K562 (cell line): ENCODE measurements around the gene TMEM214. TPM values are rescaled to one million over a fixed set of nuclear protein-coding genes. Genes with fewer than 3 reads are reported as not detected.

Experiments
- ELK3 ChIP-seq: fragments of 450-650 bp; formaldehyde crosslinking; IDR thresholded peaks from 2 replicates; pipeline ENCODE4 v1.4.0; 2020; ENCODE audit warnings: mild to moderate bottlenecking
- EP300 ChIP-seq: IDR thresholded peaks from 2 replicates; pipeline ENCODE4 v1.6.1; 2012; ENCODE audit warnings: low read length, improper control_type of control experiment
- ESRRB ChIP-seq: fragments of 250-450 bp; sonication (Bioruptor Pico); IDR thresholded peaks from 2 replicates; pipeline ENCODE4 v1.5.0; 2020; ENCODE audit warnings: mild to moderate bottlenecking, moderate library complexity, borderline replicate concordance
- FOSL1 ChIP-seq: fragments of 200-800 bp; sonication (Bioruptor generic); conservative IDR thresholded peaks from 2 replicates; pipeline ENCODE4 v1.6.1; 2016; ENCODE audit warnings: missing genetic modification characterization, missing compliant biosample characterization
- HMG20B ChIP-seq: fragments of 250-450 bp; sonication (Bioruptor Pico); IDR thresholded peaks from 2 replicates; pipeline ENCODE4 v1.5.0; 2021; ENCODE audit warnings: mild to moderate bottlenecking
- ILF3 ChIP-seq: fragments of 450-650 bp; IDR thresholded peaks from 2 replicates; pipeline ENCODE4 v1.6.1; 2018; ENCODE audit warnings: antibody characterized with exemption, mild to moderate bottlenecking, moderate library complexity, borderline replicate concordance
- JUNB ChIP-seq: fragments of 450-650 bp; formaldehyde crosslinking; conservative IDR thresholded peaks from 2 replicates; pipeline ENCODE4 v1.4.0; 2020; ENCODE audit warnings: mild to moderate bottlenecking
- KLF16 ChIP-seq: IDR thresholded peaks from 2 replicates; pipeline ENCODE4 v1.6.1; 2016; ENCODE audit warnings: antibody characterized with exemption
- NCOA4 ChIP-seq: fragments of 450-650 bp; IDR thresholded peaks from 2 replicates; pipeline ENCODE4 v1.6.1; 2018; ENCODE audit warnings: mild to moderate bottlenecking; ENCODE audit not compliant: partially characterized antibody
- NR1H2 ChIP-seq: sonication (generic); formaldehyde crosslinking; IDR thresholded peaks from 2 replicates; pipeline ENCODE4 v1.4.0; 2020; ENCODE audit warnings: mild to moderate bottlenecking, missing genetic modification reagents
- NR3C1 ChIP-seq: sonication (generic); formaldehyde crosslinking; IDR thresholded peaks from 2 replicates; pipeline ENCODE4 v1.8.1; 2022; ENCODE audit warnings: missing genetic modification reagents
- POLR3G ChIP-seq: IDR thresholded peaks from 2 replicates; pipeline ENCODE4 v1.6.1; 2011; ENCODE audit not compliant: insufficient read length, insufficient replicate concordance; ENCODE audit errors: extremely low read depth
- RAD51 ChIP-seq: fragments of 450-650 bp; IDR thresholded peaks from 2 replicates; pipeline ENCODE4 v1.7.1; 2016; ENCODE audit warnings: low read depth, mild to moderate bottlenecking, borderline replicate concordance
- SMAD3 ChIP-seq: fragments of 450-650 bp; formaldehyde crosslinking; conservative IDR thresholded peaks from 2 replicates; pipeline ENCODE4 v1.4.0; 2020; ENCODE audit warnings: mild to moderate bottlenecking
- SPI1 ChIP-seq: IDR thresholded peaks from 2 replicates; pipeline ENCODE4 v1.6.1; 2011; ENCODE audit warnings: low read depth, low read length, control low read depth, borderline replicate concordance
- SRSF7 ChIP-seq: fragments of 200-400 bp; formaldehyde crosslinking; optimal IDR thresholded peaks from 2 replicates; pipeline ENCODE3; 2017; ENCODE audit warnings: mild to moderate bottlenecking, low read depth, low read length
- STAT5B ChIP-seq: fragments of 250-450 bp; sonication (Bioruptor Pico); IDR thresholded peaks from 2 replicates; pipeline ENCODE4 v1.8.0; 2021; ENCODE audit warnings: mild to moderate bottlenecking, inconsistent platforms
- TFAM ChIP-seq: fragments of 250-450 bp; sonication (Bioruptor Pico); conservative IDR thresholded peaks from 2 replicates; pipeline ENCODE4 v1.5.0; 2021; ENCODE audit warnings: mild to moderate bottlenecking, moderate library complexity
- TFE3 ChIP-seq: fragments of 450-650 bp; formaldehyde crosslinking; IDR thresholded peaks from 2 replicates; pipeline ENCODE4 v1.4.0; 2020; ENCODE audit warnings: mild to moderate bottlenecking, mixed read lengths
- TRIM28 ChIP-seq: fragments of 450-650 bp; IDR thresholded peaks from 2 replicates; pipeline ENCODE4 v1.6.1; 2017
- XRCC3 ChIP-seq: fragments of 450-650 bp; IDR thresholded peaks from 2 replicates; pipeline ENCODE4 v1.6.1; 2017; ENCODE audit warnings: mild to moderate bottlenecking, moderate library complexity
- ZFP30 ChIP-seq: fragments of 250-450 bp; sonication (Bioruptor Pico); IDR thresholded peaks from 2 replicates; pipeline ENCODE4 v1.8.0; 2022; ENCODE audit warnings: moderate library complexity, mild to moderate bottlenecking, inconsistent platforms, borderline replicate concordance
- ZNF551 ChIP-seq: fragments of 250-450 bp; sonication (Bioruptor Pico); IDR thresholded peaks from 2 replicates; pipeline ENCODE4 v1.5.0; 2021; ENCODE audit warnings: mild to moderate bottlenecking, moderate library complexity
- ZNF76 ChIP-seq: fragments of 250-450 bp; sonication (Bioruptor Pico); IDR thresholded peaks from 2 replicates; pipeline ENCODE4 v1.4.0; 2020; ENCODE audit warnings: mild to moderate bottlenecking, moderate library complexity, borderline replicate concordance
- polyA plus RNA-seq, 8 experiments: library from polyadenylated mRNA; depleted of rRNA in 4 of 8; stranded (reverse) in 5 of 8; unstranded in 3 of 8; fragments of >200 nt; fragmentation: Nextera tagmentation in 2 of 8; fragmentation: Illumina TruSeq in 1 of 8; extraction: Ambion mirVana in 2 of 8; extraction: Trizol in 1 of 8; gene quantifications; 2 replicates each; pipeline versions ENCODE4 v1.2.1 to v1.2.3, GENCODE V29; 2011 to 2014; ENCODE audit warnings: inconsistent platforms in 1 of 8, missing spikeins in 1 of 8
- total RNA-seq, 7 experiments: library from RNA; depleted of rRNA in 6 of 7; stranded (reverse); fragments of >200 nt in 6 of 7; fragmentation: Illumina TruSeq in 2 of 7; extraction: Trizol in 2 of 7; gene quantifications; 2 replicates each; pipeline versions ENCODE4 v1.2.1 to v1.2.3, GENCODE V29; 2011 to 2021; ENCODE audit warnings: low replicate concordance in 1 of 7
- TF ChIP-seq, protein P1 (sequence below): sonication (generic); formaldehyde crosslinking; IDR thresholded peaks from 2 replicates; pipeline ENCODE4 v1.8.1; 2022; ENCODE audit warnings: missing genetic modification reagents
- TF ChIP-seq, protein P2 (sequence below): sonication (generic); formaldehyde crosslinking; IDR thresholded peaks from 2 replicates; pipeline ENCODE4 v1.8.0; 2022; ENCODE audit warnings: missing genetic modification reagents, mild to moderate bottlenecking, borderline replicate concordance

Gene TMEM214
- total and polyA plus RNA-seq, 9 of the 15 experiments (the other 6 are each of a cell fraction or from before 2014, with no cell fraction given), result 11.4 to 81.4 (median 44.1) TPM

DNA sequence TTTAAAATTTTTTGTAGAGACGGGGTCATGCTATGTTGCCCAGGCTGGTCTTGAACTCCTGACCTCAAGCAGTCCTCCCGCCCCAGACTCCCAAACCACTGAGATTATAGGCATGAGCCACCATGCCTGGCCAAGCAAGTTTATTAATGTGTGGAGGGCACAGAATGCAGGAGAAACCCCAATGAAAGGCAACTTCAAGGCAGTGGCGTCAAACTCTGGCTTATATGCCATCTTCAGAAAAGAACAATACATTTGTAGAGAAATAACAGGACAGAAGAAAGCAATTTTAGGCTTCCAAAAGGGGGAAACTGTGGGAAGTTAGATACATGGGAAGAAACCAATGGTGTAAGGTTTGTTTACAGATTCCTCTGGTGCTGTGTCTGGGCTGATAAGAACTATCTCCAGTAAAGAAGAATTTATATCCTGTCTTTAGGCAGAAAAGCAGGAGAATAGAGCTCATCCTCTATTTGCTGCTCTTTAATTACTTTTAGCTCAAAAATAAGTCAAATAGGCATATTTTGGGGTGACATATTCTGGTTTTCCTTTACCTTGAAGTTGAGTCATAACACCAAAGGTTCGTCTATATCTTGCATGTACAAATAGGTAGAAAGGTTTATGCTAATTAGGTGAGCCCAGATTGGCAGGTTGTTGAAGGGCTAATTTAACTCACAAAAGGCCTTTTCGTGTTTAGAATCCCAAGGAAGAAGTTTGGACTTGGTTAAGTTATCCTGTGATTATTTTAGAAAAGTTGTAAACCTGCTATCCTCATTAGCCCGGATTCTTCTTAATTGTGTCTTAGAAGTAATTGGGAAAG is 26.0 kb upstream of the TMEM214 start (continued):
- TF ChIP-seq ILF3, result no peak; the same call in 1 of the 2 replicates
- TF ChIP-seq ZNF551 (CRISPR knock-in tag), result no peak
- TF ChIP-seq EP300, result peak; percentile 94
- no peak for TF ChIP-seq SRSF7
- no peak for TF ChIP-seq TRIM28
- TF ChIP-seq FOSL1 (tag), result peak; percentile 49; the same call in 1 of the 2 replicates
- no peak for TF ChIP-seq XRCC3
- no peak for TF ChIP-seq NCOA4
- no peak for TF ChIP-seq TFAM (CRISPR knock-in tag)
- no peak for TF ChIP-seq SPI1
- peak; percentile 7 for TF ChIP-seq SMAD3 (CRISPR knock-in tag)
- TF ChIP-seq ZNF76 (CRISPR knock-in tag), result peak; percentile 70; the same call in 1 of the 2 replicates
- no peak for TF ChIP-seq NR3C1 (CRISPR knock-in tag)
- TF ChIP-seq KLF16, result 0 out of 2 replicates have a peak, but pooled peaks have one; percentile 49
- TF ChIP-seq, protein P1, sequence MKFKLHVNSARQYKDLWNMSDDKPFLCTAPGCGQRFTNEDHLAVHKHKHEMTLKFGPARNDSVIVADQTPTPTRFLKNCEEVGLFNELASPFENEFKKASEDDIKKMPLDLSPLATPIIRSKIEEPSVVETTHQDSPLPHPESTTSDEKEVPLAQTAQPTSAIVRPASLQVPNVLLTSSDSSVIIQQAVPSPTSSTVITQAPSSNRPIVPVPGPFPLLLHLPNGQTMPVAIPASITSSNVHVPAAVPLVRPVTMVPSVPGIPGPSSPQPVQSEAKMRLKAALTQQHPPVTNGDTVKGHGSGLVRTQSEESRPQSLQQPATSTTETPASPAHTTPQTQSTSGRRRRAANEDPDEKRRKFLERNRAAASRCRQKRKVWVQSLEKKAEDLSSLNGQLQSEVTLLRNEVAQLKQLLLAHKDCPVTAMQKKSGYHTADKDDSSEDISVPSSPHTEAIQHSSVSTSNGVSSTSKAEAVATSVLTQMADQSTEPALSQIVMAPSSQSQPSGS (CRISPR knock-in tag), result no peak
- no peak for TF ChIP-seq JUNB (CRISPR knock-in tag)
- TF ChIP-seq ZFP30 (CRISPR knock-in tag), result no peak
- TF ChIP-seq NR1H2 (CRISPR knock-in tag), result no peak
- no peak for TF ChIP-seq ELK3 (CRISPR knock-in tag)
- TF ChIP-seq STAT5B, result no peak
- no peak for TF ChIP-seq HMG20B (CRISPR knock-in tag)
- TF ChIP-seq TFE3, result no peak
- TF ChIP-seq RAD51, result 0 out of 2 replicates have a peak, but pooled peaks have one; percentile 8
- TF ChIP-seq, protein P2, sequence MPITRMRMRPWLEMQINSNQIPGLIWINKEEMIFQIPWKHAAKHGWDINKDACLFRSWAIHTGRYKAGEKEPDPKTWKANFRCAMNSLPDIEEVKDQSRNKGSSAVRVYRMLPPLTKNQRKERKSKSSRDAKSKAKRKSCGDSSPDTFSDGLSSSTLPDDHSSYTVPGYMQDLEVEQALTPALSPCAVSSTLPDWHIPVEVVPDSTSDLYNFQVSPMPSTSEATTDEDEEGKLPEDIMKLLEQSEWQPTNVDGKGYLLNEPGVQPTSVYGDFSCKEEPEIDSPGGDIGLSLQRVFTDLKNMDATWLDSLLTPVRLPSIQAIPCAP (CRISPR knock-in tag), result no peak
- no peak for TF ChIP-seq POLR3G
- TF ChIP-seq ESRRB (CRISPR knock-in tag), result no peak
